NCI-H345 treated with DMSO at 0.1 percent for 48 hours (cell line): ENCODE data around the gene TCN2.
"Not testable (repeated sequence)": the region's sequence is repeated elsewhere in the genome, so short reads cannot be mapped to it uniquely, and the experiment has no call there.

Experiments used
- DNase-seq: peaks from one replicate; lab custom pipeline; 2025; ENCODE audit not compliant: unreplicated experiment; lab: John Stamatoyannopoulos, UW

The TCN2 gene

DNA sequence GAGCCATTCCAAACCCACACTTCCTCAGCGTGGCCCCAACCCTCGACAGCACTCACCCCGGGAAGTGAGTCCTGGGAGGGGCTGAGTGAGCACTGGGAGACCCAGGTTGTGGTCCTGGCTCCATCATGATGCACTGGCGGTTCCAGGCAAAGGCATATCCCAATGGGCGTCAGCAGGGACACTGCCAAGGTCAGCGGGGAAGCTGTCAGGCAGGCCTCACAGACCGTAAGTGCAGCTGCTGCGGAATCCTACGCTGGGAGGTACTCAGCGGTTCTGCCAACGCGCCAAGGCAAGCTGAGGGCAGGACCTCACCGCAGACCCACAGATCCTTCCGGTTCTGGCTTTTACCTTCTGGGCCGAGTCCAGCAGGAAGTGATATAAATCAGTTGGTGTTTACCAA is 31.1 kb upstream of the TCN2 start:
- DNase-seq: no peak

GRCh38 chr22:30578481-30578880 is 28.5 kb upstream of the TCN2 start:
- no peak for DNase-seq

GRCh38 chr22:30580896-30581295 is 26.1 kb upstream of the TCN2 start:
- no peak for DNase-seq

DNA sequence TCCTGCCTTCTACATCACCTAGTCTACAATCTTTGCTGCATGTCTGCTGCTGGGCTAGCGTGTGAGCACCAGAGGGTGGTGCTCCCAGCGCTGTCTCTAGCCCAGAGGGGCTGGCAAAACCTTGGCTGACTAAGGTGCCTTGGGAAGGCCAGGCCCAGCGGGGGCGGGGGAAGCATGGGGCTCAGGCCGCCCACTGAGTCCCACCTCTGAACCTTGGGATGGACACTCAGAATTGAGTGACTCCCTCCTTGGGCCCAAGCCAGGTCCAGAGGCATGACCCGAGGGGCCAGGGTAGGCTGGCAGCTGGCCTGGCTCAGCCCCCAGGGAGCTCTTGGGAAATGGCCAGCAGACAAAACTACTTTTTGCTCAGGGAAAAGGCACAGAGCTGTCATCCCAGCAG is 24.9 kb upstream of the TCN2 start:
- DNase-seq: no peak

- no peak for DNase-seq
Measured at GRCh38 chr22:30582788-30583545, 24.0 kb upstream of the TCN2 start.

DNA sequence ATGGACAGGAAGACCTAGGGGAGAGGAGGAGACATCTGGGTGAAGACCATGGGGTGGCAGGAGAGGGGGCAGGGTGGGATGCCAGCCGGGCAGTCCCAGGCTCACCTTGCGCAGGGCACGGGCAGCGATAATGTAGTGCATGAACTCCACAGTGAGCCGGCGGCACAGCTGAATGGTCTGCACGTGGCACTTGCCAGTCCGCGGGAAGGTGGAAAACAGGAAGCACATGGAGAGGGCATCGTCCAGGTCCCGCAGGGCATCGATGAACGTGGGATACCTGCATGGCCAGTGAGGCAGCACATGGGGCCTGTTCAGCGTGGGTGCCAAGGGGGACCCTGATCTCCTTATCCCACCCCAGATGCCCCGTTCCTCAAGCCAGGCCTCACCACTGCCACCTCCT is 22.5 kb upstream of the TCN2 start:
- no peak for DNase-seq

DNA sequence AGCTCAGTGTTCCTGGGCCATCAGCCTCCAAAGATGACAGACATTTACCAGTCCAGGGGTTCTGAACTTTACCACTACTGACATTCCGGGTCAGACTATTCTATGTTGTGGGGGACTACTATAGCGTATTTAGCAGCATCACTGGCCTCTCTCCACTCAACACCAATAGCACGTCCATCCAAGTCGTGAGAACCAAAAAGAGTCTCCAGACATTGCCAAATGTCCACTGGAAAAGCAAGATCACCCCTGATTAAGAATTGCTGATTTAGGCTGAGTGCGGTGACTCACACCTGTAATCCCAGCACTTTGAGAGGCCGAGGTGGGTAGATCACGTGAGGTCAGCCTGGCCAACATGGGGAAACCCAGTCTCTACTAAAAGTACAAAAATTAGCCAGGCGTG is 20.6 kb upstream of the TCN2 start:
- no peak for DNase-seq

- no peak for DNase-seq
Measured at GRCh38 chr22:30591191-30591587, 15.8 kb upstream of the TCN2 start.

- DNase-seq: peak; percentile 93
Measured at GRCh38 chr22:30591588-30592359, 15.2 kb upstream of the TCN2 start, which contains the start of gene PES1. TSS of gene PES1 (minus strand) at chr22:30591910. CDS start at chr22:30591833, 77 bp downstream.

DNA sequence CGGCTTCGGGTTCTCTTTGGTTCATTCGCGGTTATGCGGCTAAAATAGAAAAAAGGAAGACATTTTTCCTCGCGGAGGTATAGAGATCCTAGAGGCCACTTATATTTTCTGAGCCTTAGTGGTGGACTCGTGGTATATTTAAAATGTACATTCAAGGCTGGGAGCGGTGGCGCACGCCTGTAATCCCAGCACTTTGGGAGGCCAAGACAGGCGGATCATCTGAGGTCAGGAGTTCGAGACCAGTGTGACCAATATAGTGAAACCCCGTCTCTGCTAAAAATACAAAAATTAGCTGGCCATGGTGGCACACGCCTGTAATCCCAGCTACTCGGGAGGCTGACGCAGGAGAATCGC is 14.6 kb upstream of the TCN2 start:
- DNase-seq: not testable (repeated sequence)

DNA sequence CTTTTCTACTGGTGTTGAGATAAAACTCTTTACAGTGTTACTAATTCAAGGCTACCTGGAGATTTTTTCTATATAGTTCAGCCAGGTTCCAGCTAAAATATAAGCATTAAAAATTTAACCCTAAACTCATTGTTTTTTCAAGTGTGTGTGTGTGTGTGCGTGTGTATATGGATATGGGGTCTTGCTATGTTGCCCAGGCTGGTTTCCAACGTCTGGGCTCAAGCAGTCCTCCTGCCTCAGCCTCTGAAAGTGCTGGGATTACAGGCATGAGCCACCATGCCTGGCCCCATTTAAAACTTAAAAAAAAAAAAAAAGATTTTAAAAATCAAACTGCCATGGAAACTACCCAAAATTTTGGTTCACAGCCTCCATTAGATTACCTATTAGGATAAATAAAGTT is 10.8 kb upstream of the TCN2 start:
- no peak for DNase-seq

GRCh38 chr22:30596886-30597285 is 10.1 kb upstream of the TCN2 start:
- DNase-seq: no peak

- DNase-seq: no peak
Measured at GRCh38 chr22:30598986-30599385, 8.0 kb upstream of the TCN2 start.

- no peak for DNase-seq
Measured at GRCh38 chr22:30600921-30601320, 6.1 kb upstream of the TCN2 start.

DNA sequence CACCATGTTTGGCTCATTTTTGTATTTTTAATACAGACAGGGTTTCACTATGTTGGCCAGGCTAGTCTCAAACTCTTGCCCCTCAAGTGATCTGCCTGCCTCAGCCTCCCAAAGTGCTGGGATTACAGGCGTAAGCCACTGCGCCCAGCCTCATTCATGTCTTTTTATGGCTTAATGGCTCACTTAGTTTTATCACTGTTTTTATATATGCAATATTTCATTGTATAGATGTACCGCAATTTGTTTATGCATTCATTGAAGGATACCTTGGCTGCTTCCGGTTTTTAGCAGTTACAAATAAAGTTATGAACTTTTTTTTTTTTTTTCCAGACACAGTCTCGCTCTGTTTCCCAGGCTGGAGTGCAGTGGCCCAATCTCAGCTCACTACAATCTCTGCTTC is 5.5 kb upstream of the TCN2 start:
- DNase-seq: no peak

- no peak for DNase-seq
Measured at GRCh38 chr22:30602049-30602448, 4.9 kb upstream of the TCN2 start.

- no peak for DNase-seq
Measured at GRCh38 chr22:30603801-30604200, 3.2 kb upstream of the TCN2 start.

DNA sequence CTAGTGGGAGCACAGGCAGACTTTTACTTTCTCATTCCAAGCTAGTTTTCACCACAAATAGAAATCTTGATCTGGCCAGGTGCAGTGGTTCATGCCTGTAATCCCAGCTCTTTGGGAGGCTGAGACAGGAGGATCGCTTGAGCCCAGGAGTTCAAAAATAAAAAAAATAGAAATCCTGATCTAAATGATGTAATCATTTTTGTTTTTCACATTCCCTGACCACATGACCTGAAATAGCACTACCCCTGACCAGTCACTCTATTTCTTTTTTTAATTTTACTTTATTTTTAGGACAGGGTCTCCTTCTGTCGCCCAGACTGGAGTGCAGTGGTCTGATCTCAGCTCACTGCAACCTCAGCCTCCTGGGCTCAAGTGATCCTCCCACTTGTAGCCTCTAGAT is 2.3 kb upstream of the TCN2 start:
- DNase-seq: no peak

DNA sequence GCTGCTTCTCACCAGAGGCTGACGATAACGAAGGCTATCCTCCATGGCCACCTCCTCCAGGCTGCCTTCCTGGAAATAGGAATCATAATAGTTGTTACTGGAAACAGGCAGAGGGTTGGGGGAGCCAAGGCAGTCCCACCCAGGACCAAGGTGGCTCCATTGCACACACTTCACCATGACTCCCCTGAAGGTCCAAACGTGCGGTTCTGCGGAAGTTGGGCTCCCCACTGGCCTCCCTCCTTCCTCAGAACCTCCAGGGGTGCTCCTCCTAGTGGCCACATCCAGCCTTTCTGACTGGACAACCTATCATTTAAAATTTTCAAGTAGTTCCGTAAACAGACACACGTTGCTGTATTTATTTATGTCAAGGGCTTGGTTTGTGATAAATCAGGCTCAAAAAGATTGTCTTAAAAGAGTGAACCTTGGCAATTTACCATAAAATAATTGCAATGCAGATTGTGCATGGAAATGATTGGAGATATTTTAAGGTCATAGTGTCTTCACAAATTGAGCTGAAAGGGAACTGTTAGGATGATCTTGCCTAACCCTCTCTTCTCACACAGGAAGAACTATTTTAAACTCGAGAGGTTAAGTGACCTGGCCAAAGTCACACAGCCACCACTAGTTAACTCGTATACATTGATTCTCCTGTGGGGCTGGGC is 1.4 kb upstream of the TCN2 start:
- peak; percentile 18 for DNase-seq

DNA sequence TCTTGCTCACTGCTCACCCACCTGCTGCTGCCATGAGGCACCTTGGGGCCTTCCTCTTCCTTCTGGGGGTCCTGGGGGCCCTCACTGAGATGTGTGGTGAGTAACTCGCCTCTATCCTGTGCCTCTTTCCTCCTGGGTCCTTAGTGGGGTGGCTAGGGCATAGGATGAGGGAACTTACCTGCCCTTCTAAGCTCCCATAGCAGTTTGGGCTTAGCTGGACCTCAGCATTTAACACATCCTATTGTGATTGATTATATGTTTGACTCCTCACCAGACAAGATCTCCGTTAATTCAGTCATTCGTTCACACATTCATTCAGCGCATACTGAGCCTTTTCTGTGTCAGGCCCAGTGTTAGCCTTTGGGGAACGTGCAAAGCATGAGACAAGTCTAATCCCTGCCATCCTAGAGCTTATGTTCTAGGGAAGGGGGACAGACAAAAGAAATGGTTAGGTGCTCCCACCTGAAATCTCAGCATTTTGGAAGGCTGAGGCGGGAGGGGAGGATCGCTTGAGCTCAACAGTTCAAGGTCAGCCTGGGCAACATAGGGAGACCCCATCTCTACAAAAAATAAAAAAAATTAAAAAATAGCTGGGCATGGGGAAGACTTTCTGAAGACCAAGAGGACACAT is 441 bp downstream of the TCN2 start:
- DNase-seq: no peak

- DNase-seq: no peak
Measured at GRCh38 chr22:30607939-30608338, 965 bp downstream of the TCN2 start.
